Activated CD8-positive, alpha-beta T cell treated with anti-CD3 and anti-CD28 coated beads for 36 hours (primary cell): Measurements from ENCODE around the gene GRB14. TPM values are rescaled to one million over a fixed set of nuclear protein-coding genes. Genes with fewer than 3 reads are reported as not detected.
"Not testable (repeated sequence)": the region's sequence is repeated elsewhere in the genome, so short reads cannot be mapped to it uniquely, and the experiment has no call there.

Experiments
- ATAC-seq: fragments of 200-7000 bp; cut with Tn5 transposase; one replicate; pipeline ENCODE4 v1.10.0; 2021; ENCODE audit warnings: mild to moderate bottlenecking, moderate library complexity
- CTCF ChIA-PET: fragments of 350-600 bp; sonication (Branson Sonifier 250); formaldehyde crosslinking; loops from one replicate; lab custom pipeline; 2021; ENCODE audit warnings: antibody characterized with exemption; lab: Charles Lee
- POLR2A ChIA-PET: fragments of 350-600 bp; sonication (Branson Sonifier 250); formaldehyde crosslinking; loops from one replicate; lab custom pipeline; 2021; ENCODE audit warnings: antibody characterized with exemption; lab: Charles Lee
- DNase-seq: peaks from one replicate; pipeline ENCODE4 v3.0.0-alpha.2; 2020
- H3K27ac Mint-ChIP-seq: one replicate; pipeline ENCODE4 v1.8.0; 2021; ENCODE audit warnings: mild to moderate bottlenecking, mixed read lengths
- H3K27me3 Mint-ChIP-seq: one replicate; pipeline ENCODE4 v1.8.0; 2021; ENCODE audit warnings: mixed read lengths
- H3K36me3 Mint-ChIP-seq: one replicate; pipeline ENCODE4 v1.8.0; 2021; ENCODE audit warnings: low read depth, mixed read lengths
- H3K4me1 Mint-ChIP-seq: one replicate; pipeline ENCODE4 v1.8.0; 2021; ENCODE audit warnings: low read depth, mixed read lengths
- H3K4me3 Mint-ChIP-seq: one replicate; pipeline ENCODE4 v1.8.0; 2021; ENCODE audit warnings: mild to moderate bottlenecking, moderate library complexity, mixed read lengths
- H3K9me3 Mint-ChIP-seq: one replicate; pipeline ENCODE4 v1.8.0; 2021; ENCODE audit warnings: mixed read lengths
- intact Hi-C: fragments of 100-400 bp; cut with micrococcal nuclease; formaldehyde crosslinking; loops from one replicate; pipeline ENCODE4 v1.10.0; 2022
- total RNA-seq, 2 experiments: library from RNA; stranded (reverse); gene quantifications; one replicate each; pipeline ENCODE4 v1.2.3, GENCODE V29; 2021
- TF ChIP-seq, protein P1 (sequence below): fragments of 200-600 bp; IDR thresholded peaks from one replicate; pipeline ENCODE4 v1.8.0; 2022; ENCODE audit warnings: antibody characterized with exemption, mild to moderate bottlenecking

GRB14 gene
- total RNA-seq, 2 experiments from 2014 or later: not detected

DNA sequence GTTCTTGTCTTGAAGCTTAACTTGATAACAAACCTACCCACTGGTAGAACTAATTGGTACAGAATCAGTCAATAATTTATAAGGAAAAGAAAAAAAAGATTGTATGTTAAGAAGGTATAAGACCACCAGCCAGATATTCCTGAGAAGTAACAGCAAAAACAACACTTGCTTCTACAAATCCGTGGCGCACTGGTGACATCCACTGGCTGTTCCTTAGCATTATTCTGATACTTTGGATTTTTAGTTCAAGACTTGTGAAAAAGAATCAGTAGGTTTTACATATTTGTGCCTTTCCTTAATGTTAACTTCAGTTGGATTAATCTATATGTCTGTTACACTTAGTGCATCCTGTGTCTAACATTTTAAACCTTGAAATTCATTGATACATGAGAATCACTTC is 141.8 kb downstream of the GRB14 start:
- no peaks in the 10 kb centered on the region for H3K36me3 Mint-ChIP-seq
- intact Hi-C loops: no loop called here
- no peaks in the 10 kb centered on the region for H3K9me3 Mint-ChIP-seq
- H3K27ac Mint-ChIP-seq: no peak overlapping the region
- no peaks in the 10 kb centered on the region for H3K27me3 Mint-ChIP-seq
- POLR2A ChIA-PET: no interaction called here
- CTCF ChIA-PET: no interaction called here
- no peaks in the 10 kb centered on the region for H3K4me1 Mint-ChIP-seq
- DNase-seq (peak; percentile 2), ATAC-seq (no peak)
- no peak overlapping the region for H3K4me3 Mint-ChIP-seq
- TF ChIP-seq, protein P1, sequence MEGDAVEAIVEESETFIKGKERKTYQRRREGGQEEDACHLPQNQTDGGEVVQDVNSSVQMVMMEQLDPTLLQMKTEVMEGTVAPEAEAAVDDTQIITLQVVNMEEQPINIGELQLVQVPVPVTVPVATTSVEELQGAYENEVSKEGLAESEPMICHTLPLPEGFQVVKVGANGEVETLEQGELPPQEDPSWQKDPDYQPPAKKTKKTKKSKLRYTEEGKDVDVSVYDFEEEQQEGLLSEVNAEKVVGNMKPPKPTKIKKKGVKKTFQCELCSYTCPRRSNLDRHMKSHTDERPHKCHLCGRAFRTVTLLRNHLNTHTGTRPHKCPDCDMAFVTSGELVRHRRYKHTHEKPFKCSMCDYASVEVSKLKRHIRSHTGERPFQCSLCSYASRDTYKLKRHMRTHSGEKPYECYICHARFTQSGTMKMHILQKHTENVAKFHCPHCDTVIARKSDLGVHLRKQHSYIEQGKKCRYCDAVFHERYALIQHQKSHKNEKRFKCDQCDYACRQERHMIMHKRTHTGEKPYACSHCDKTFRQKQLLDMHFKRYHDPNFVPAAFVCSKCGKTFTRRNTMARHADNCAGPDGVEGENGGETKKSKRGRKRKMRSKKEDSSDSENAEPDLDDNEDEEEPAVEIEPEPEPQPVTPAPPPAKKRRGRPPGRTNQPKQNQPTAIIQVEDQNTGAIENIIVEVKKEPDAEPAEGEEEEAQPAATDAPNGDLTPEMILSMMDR: no peak

DNA sequence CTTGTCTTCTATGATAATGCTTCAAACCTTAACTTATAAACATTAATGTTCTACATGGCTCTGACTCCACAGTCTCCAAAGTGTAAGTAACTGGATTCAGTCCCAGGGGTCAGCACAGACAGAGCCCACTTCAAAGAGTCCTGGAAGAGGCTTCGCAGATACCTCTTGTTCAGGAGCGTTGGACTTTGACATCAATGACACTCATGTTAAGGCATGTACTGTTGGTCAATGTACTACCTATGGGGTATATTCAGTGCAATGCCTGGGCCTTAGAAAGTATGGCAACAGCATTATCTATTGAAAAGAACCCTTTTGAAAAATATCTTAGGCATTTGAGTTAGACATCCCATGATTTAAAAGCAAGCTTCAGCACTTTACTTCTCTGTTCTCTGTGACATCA is 143.1 kb downstream of the GRB14 start:
- H3K4me3 Mint-ChIP-seq: no peak overlapping the region
- no peak overlapping the region for H3K27ac Mint-ChIP-seq
- TF ChIP-seq, protein P1: no peak
- DNase-seq (no peak), ATAC-seq (no peak)
- ChIA-PET CTCF (no interaction called here), POLR2A (no interaction called here)
- H3K27me3 Mint-ChIP-seq: no peaks in the 10 kb centered on the region
- H3K9me3 Mint-ChIP-seq: no peaks in the 10 kb centered on the region
- H3K36me3 Mint-ChIP-seq: no peaks in the 10 kb centered on the region
- H3K4me1 Mint-ChIP-seq: no peaks in the 10 kb centered on the region
- intact Hi-C loops: no loop called here

DNA sequence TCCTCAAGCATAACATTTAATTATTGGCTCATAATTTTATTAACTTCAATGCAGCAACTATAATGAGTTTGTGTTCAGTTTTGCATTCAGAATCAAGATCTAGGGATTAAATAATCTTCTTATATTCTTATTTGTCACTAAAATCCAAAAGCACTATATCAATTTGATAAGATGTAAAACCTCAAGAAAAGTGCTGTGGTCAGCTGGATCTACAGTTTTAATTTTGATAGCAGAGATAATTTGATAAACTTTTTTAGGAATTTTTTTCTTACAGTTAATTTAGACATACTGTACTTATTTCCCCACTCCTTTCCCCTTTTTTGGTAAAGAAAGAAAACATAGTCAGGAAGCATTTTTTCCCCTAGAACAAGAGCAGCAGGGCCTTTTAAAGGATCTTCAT is 146.4 kb downstream of the GRB14 start:
- H3K9me3 Mint-ChIP-seq: no peaks in the 10 kb centered on the region
- DNase-seq (no peak), ATAC-seq (no peak)
- TF ChIP-seq, protein P1: no peak
- no peaks in the 10 kb centered on the region for H3K36me3 Mint-ChIP-seq
- intact Hi-C loops: no loop called here
- POLR2A ChIA-PET: no interaction called here
- H3K27ac Mint-ChIP-seq: no peak overlapping the region
- CTCF ChIA-PET: no interaction called here
- no peaks in the 10 kb centered on the region for H3K27me3 Mint-ChIP-seq
- H3K4me1 Mint-ChIP-seq: no peaks in the 10 kb centered on the region
- no peak overlapping the region for H3K4me3 Mint-ChIP-seq

DNA sequence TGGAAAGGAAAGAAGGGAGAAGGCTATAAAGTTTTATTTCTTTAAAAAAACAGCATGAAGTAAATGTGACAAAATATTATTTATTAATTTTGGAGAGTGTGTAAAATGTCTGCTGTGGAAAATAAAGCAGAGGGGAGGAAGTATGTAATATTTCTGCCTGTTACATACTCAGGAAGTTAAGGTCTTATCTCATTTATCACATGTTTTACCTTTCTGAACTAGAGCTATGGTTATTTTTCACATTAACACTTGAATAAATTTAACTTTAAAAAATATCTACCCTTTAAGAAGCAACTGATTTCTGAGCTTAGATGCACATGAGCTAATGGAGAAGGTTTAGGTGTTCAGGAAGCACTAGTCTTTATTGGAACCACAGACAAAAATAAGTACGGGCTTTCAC is 148.3 kb downstream of the GRB14 start:
- H3K27me3 Mint-ChIP-seq: no peaks in the 10 kb centered on the region

DNA sequence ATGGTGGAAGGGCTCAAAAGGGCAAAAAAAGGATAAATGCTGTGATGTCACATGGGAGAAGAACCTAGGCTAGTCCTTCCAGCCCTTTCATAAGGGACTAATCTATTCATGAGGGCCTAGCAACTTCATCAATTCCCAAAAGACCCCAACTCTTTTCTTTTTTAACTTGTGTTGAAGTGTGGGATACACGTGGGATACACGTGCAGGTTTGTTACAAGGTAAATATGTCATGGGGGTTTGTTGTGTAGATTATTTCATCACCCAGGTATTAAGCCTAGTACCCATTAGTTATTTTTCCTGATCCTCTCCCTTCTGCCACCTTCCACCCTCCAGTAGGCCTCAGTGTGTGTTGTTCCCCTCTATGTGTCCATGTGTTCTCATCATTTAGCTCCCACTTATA is 156.2 kb downstream of the GRB14 start:
- DNase-seq, H3K4me1 Mint-ChIP-seq, H3K4me3 Mint-ChIP-seq, ATAC-seq, H3K27ac Mint-ChIP-seq, H3K9me3 Mint-ChIP-seq, POLR2A ChIA-PET, H3K27me3 Mint-ChIP-seq, intact Hi-C loops, H3K36me3 Mint-ChIP-seq, CTCF ChIA-PET: not testable (repeated sequence)

More for the DNA sequence above, 148.3 kb downstream of the GRB14 start:
- ATAC-seq: no peak
- DNase-seq: no peak
- intact Hi-C loops: no loop called here
- POLR2A ChIA-PET: no interaction called here
- TF ChIP-seq, protein P1: no peak
- H3K4me3 Mint-ChIP-seq: no peak overlapping the region
- no peaks in the 10 kb centered on the region for H3K4me1 Mint-ChIP-seq
- no peak overlapping the region for H3K27ac Mint-ChIP-seq
- no peaks in the 10 kb centered on the region for H3K9me3 Mint-ChIP-seq
- no peaks in the 10 kb centered on the region for H3K36me3 Mint-ChIP-seq
- CTCF ChIA-PET: no interaction called here

DNA sequence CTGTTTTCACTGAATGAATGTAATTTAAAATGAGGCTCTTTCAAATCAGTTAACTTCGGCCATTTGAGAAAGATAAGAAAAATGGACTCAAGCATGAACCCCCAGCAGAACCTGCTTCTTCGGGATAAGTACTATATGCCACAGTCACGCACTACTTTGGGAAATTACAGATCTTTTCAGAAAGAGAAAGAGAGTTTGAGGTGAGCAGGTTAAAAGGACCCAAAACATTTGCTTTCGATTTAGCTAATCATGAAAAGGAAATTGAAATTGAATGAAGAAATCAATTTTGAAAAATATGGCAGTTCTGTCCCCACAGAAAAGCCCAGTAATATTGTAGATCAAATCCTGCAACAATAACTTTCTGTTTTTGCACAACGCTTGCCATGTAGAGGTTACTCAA is 156.9 kb downstream of the GRB14 start:
- ChIA-PET CTCF (no interaction called here), POLR2A (interaction anchor here (0.6 kb wide), 1 partner anchor 346 kb away, joined by 4 read pairs; no protein-coding TSS in a partner anchor)
- no peak overlapping the region for H3K4me3 Mint-ChIP-seq
- no peaks in the 10 kb centered on the region for H3K36me3 Mint-ChIP-seq
- no peaks in the 10 kb centered on the region for H3K4me1 Mint-ChIP-seq
- TF ChIP-seq, protein P1: no peak
- ATAC-seq (no peak), DNase-seq (no peak)
- H3K27me3 Mint-ChIP-seq: no peaks in the 10 kb centered on the region
- H3K27ac Mint-ChIP-seq: no peak overlapping the region
- intact Hi-C loops: no loop called here
- no peaks in the 10 kb centered on the region for H3K9me3 Mint-ChIP-seq
